Left ventricle myocardium superior (tissue), 1 donor: ENCODE data around the gene FSTL1. TPM values are rescaled to one million over a fixed set of nuclear protein-coding genes. Genes with fewer than 3 reads are reported as not detected.

Source experiments
- ATAC-seq: fragments of 200-7000 bp; cut with Tn5 transposase; one replicate; pipeline ENCODE4 v1.9.1; 2020; ENCODE audit warnings: mild to moderate bottlenecking, moderate library complexity
- DNase-seq: peaks from one replicate; pipeline ENCODE4 v3.0.0-alpha.2; 2020
- intact Hi-C: fragments of 100-400 bp; cut with micrococcal nuclease; formaldehyde crosslinking; loops from one replicate; pipeline ENCODE4 v1.11.0; 2022
- long read RNA-seq: library from polyadenylated mRNA; unstranded; transcript quantifications from one replicate; pipeline ENCODE4 v2.0.0, GENCODE V29; 2021
- total RNA-seq: library from RNA; stranded (reverse); fragmentation: NEBNext Ultra II Directional; extraction: Animal tissue kit (Norgen Biotek cat#: 25700); gene quantifications from one replicate; pipeline ENCODE4 v1.2.1, GENCODE V29; 2021
- donor health status: DM: no; HTN: yes; CAD: no; lungs with severe emphysema.

FSTL1 gene
- 186 TPM for total RNA-seq
- long read RNA-seq, full-length matches to known transcripts: 202 of 242 reads
- long read RNA-seq, partial matches to known transcripts: 28 of 242 reads
- long read RNA-seq, other reads (novel, unspliced or antisense): 12 of 242 reads

GRCh38 chr3:120450600-120451271 lies at the start of gene FSTL1:
TSS of gene FSTL1 (minus strand) at chr3:120450992. CDS start at chr3:120450746, 246 bp downstream.
- DNase-seq (peak; percentile 85), ATAC-seq (peak; percentile 82)
- intact Hi-C loops: no loop called here

- DNase-seq (no peak), ATAC-seq (peak; percentile 65)
- intact Hi-C loops: no loop called here
Observed at GRCh38 chr3:120498556-120499346, 48.0 kb upstream of the FSTL1 start.

GRCh38 chr3:120497818-120498217 lies 47.0 kb upstream of the FSTL1 start:
- intact Hi-C loops: no loop called here
- ATAC-seq (peak; percentile 40), DNase-seq (no peak)

GRCh38 chr3:120497336-120497735 lies 46.5 kb upstream of the FSTL1 start:
- ATAC-seq: peak; percentile 78
- DNase-seq: no peak
- intact Hi-C loops: no loop called here

GRCh38 chr3:120496278-120497002 lies 45.6 kb upstream of the FSTL1 start:
- peak; percentile 47 for ATAC-seq
- DNase-seq: no peak
- intact Hi-C loops: no loop called here

- DNase-seq (no peak), ATAC-seq (no peak)
- intact Hi-C loops: no loop called here
Observed at GRCh38 chr3:120495809-120496208, 45.0 kb upstream of the FSTL1 start.

GRCh38 chr3:120492103-120492502 lies 41.3 kb upstream of the FSTL1 start:
- intact Hi-C loops: no loop called here
- DNase-seq: no peak
- ATAC-seq: no peak

GRCh38 chr3:120489421-120489820 lies 38.6 kb upstream of the FSTL1 start:
- intact Hi-C loops: no loop called here
- no peak for DNase-seq
- ATAC-seq: no peak

GRCh38 chr3:120488296-120488695 lies 37.5 kb upstream of the FSTL1 start:
- peak; percentile 7 for ATAC-seq
- no peak for DNase-seq
- intact Hi-C loops: no loop called here

GRCh38 chr3:120487191-120487650 lies 36.4 kb upstream of the FSTL1 start:
- DNase-seq (no peak), ATAC-seq (peak; percentile 89)
- intact Hi-C loops: no loop called here

- DNase-seq (no peak), ATAC-seq (no peak)
- intact Hi-C loops: no loop called here
Observed at GRCh38 chr3:120481081-120481480, 30.3 kb upstream of the FSTL1 start.

GRCh38 chr3:120477781-120478180 lies 27.0 kb upstream of the FSTL1 start:
- intact Hi-C loops: no loop called here
- ATAC-seq (peak; percentile 86), DNase-seq (no peak)

- DNase-seq: no peak
- intact Hi-C loops: no loop called here
- no peak for ATAC-seq
Observed at GRCh38 chr3:120475722-120476377, 25.1 kb upstream of the FSTL1 start.

- intact Hi-C loops: no loop called here
- ATAC-seq (no peak), DNase-seq (no peak)
Observed at GRCh38 chr3:120473896-120474675, 23.3 kb upstream of the FSTL1 start.

- intact Hi-C loops: no loop called here
Observed at GRCh38 chr3:120473389-120473788, 22.6 kb upstream of the FSTL1 start.

GRCh38 chr3:120472121-120472844 lies 21.5 kb upstream of the FSTL1 start:
- no peak for DNase-seq
- ATAC-seq: no peak
- intact Hi-C loops: no loop called here

More at GRCh38 chr3:120473389-120473788, 22.6 kb upstream of the FSTL1 start:
- no peak for DNase-seq
- no peak for ATAC-seq

GRCh38 chr3:120471643-120472042 lies 20.9 kb upstream of the FSTL1 start:
- intact Hi-C loops: no loop called here
- ATAC-seq (no peak), DNase-seq (no peak)

- intact Hi-C loops: no loop called here
- peak; percentile 94 for ATAC-seq
- no peak for DNase-seq
Observed at GRCh38 chr3:120470870-120471269, 20.1 kb upstream of the FSTL1 start.
